Hematopoietic multipotent progenitor cell (in vitro differentiated cells): ENCODE data around the gene TMEM234. TPM values are rescaled to one million over a fixed set of nuclear protein-coding genes. Genes with fewer than 3 reads are reported as not detected.

Experiments
- DNase-seq, 3 donors: peaks; one replicate each; pipeline ENCODE4 v3.0.0-alpha.2; 2011 to 2015; ENCODE audit warnings: low read depth in 2 of 3, low spot score in 2 of 3
- total RNA-seq: library from RNA; depleted of rRNA; stranded (reverse); fragments of >200 nt; gene quantifications from one replicate; pipeline ENCODE4 v1.2.3, GENCODE V29; 2012

The TMEM234 gene
- total RNA-seq, 1 donor = 28.8 TPM

GRCh38 chr1:32201011-32201855, 20.9 kb downstream of the TMEM234 start:
- peak; percentile 58 to 78 (median 67) for DNase-seq

GRCh38 chr1:32200226-32201010, 21.7 kb downstream of the TMEM234 start, which contains the start of gene CCDC28B:
CCDC28B (plus strand) TSS chr1:32200595; CDS start chr1:32201936, 1,341 bp downstream.
- peak; percentile 32 to 52 (median 32) for DNase-seq

DNA sequence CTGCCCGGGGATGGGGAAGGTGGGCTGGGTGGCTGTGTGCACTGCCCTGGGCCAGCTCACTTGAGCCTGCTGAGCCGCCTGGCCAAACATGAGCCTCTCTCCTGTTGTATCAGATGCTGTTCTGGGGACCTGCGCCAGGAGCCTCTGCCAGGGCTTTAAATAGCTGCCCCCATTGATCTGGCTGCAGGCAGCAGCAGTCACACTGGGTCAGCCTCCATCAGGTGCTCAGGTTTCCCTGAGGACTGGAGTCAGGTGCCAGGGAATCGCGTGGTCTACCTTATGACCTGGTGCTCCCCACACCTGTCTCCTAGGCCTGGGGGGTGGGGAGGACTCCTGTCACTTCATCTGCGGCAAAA, 22.5 kb downstream of the TMEM234 start:
- DNase-seq = no peak

GRCh38 chr1:32199043-32199716, 23.0 kb downstream of the TMEM234 start:
- no peak for DNase-seq

GRCh38 chr1:32198237-32199042, 23.7 kb downstream of the TMEM234 start:
- DNase-seq = no peak

- no peak for DNase-seq
Observed at GRCh38 chr1:32197837-32198236, 24.3 kb downstream of the TMEM234 start.

GRCh38 chr1:32197074-32197473, 25.1 kb downstream of the TMEM234 start:
- no peak for DNase-seq

GRCh38 chr1:32195972-32196823, 26.0 kb downstream of the TMEM234 start:
- peak in 2 of 3 donors; percentile 17 to 52 for DNase-seq

DNA sequence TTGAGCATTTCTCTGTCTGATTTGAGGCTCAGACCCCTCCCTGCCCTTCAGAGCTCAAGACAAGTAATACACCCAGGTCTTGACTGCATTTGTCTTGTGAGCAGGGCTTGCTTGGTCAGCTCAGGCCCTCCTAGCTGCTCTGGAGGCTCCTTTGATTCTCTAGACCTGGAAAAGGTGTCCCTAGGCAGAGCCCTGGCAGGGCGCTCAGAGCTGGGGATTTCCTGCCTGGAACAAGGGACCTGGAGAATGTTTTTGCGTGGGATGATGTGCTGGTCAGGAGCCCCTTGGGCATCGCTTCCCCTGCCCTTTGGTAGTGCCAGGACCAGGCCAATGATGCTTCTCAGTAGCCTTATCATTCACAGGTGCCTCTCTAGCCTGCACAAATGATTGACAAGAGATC, 26.6 kb downstream of the TMEM234 start:
- no peak for DNase-seq

DNA sequence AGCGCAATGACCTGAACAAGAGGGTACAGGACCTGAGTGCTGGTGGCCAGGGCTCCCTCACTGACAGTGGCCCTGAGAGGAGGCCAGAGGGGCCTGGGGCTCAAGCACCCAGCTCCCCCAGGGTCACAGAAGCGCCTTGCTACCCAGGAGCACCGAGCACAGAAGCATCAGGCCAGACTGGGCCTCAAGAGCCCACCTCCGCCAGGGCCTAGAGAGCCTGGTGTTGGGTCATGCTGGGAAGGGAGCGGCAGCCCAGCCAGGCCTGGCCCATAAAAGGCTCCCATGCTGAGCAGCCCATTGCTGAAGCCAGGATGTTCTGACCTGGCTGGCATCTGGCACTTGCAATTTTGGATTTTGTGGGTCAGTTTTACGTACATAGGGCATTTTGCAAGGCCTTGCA, 27.2 kb downstream of the TMEM234 start:
- DNase-seq = no peak

GRCh38 chr1:32192220-32192948, 29.8 kb downstream of the TMEM234 start:
- DNase-seq = no peak

DNA sequence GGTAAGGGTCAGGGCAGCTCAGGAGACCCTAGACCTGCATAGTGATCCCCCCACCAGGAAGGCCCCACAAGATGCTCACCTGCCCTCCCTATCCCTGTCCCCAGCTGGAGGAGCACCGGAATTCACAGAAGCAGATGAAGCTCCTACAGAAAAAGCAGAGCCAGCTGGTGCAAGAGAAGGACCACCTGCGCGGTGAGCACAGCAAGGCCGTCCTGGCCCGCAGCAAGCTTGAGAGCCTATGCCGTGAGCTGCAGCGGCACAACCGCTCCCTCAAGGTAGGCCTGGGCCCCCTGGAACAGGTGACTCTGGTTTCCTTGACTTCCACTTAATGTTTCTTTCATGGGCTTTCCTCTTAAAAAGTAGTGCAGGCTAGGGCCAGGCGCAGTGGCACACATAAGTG, 34.3 kb downstream of the TMEM234 start:
- no peak for DNase-seq

DNA sequence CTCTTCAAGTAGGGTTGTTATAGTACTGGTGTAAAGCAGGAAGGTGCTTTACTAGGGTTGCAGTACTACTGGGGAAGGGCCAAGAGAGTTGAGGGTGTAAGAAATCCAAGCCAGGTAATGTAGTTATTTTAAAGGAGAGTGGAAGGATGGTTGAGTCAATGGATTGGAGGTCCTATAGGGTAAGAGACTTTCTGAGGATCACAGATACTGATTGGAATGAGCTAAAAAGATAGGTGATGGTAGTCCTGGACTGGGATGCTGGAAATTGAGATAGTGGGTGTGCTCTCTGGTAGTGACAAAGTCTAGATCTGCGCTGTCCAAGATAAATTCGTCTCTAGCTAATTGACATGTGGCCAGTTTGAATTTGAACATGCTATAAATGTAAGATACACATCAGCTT, 35.7 kb downstream of the TMEM234 start:
- no peak for DNase-seq

DNA sequence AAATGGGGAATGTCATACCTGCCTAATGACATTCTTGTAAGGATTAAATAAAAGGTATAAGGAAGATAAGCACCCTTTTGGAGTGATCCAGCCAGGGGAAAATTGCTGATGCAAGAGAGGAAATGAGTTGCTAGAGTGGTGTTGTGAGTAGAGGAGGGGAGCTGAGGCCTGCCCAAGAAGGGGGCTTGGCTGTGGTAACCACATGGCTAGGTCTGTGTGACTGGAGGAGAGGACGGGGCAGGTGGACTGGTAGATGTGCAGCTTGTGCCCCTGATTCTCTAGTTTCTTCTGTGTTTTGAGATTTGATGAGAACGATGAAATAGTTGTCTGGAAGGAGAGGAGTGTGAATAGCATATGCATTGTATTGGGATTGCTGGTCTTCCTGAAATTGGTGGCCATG, 36.1 kb downstream of the TMEM234 start:
- DNase-seq = no peak

DNA sequence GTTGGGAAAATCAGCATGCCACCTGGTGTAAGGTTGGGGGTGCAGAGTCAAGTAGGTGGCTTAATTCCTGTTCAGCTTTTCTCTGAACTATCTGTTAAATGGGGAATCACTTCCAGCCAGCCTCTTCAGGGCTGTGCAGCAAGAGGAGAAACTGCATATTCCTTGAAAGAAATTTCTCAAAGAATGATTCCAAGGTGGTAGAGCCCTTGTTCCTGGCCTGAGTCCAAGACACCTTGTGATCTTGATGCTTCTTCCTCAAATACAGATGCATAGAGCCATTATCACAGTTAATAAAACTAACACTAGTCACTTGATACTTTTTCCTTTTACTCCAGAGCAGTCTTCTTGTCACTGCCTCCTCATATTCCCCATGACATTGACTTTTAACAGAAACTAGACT, 37.5 kb downstream of the TMEM234 start:
- peak in 1 of 3 donors; percentile 24 for DNase-seq

DNA sequence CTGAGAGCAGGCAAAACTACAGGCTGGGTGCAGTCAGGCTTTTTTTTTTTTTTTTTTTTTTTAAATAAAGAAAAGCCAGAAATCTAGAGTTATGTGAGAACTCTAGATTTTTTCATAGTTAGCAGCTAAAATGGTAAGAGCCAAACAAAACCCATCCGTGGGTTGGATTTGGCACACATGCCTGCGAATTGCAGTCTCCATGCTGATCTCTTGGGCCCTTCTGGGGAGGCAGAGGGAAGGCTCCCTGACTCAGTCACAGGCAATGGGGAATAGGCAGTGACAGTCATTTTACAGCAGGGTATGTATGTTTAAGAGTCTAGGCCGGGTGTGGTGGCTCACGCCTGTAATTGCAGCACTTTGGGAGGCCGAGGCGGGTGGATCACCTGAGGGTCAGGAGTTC, 40.1 kb downstream of the TMEM234 start:
- no peak for DNase-seq

GRCh38 chr1:32181563-32181962, 40.6 kb downstream of the TMEM234 start:
- DNase-seq = no peak

- no peak for DNase-seq
Observed at GRCh38 chr1:32181065-32181464, 41.1 kb downstream of the TMEM234 start.
